Measurements from ENCODE around the gene CEP63.

Gene CEP63

DNA sequence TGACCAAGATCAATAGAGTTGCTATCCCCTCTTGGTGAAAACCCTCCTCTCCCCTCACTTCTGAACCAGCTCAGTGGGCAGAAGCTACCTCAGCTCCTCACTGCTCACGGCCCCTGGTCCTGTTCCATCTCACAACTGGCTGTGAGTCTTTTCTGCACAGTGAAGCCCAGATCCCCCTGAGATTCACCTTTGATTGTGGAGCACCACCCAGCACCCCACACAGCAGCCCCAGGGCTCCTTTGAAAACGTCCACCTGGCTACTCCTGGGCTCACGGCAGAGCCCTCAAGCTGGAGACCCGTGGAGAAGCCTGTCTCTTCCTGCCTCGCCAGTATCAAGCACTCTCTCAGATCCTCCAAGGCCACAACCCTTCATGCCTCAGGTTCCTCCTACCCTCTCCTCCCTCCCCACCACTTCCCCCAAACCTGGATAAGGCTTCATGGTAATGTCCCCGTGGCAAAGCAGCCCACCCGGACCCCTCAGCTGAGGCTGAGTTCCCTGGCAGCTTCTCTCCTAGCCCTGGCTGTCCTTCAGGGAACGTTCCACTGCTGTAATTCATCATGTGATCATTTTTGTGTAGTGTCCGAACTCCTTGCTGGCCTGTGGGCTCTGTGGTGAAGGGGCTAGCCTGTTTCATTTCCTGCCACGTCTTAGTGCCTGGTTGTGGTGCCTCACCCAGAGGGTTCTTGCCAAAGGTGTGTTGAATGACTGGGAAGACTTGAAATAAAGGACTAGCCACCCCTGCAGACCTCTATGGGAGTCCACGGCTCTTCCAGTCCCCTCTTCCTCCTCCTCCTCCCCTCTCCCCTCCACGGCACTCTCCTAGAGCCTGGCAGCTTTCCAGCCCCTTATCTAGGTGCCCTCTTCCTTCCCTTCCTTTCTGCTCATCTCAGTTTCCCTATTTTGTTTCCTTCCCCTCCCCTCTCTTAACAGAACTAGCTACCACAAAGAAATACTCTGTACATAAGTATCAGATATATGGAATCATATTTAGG is 120.5 kb downstream of the CEP63 start:
- H3K27ac ChIP-seq = no peak overlapping the region
- TF ChIP-seq, protein P1, sequence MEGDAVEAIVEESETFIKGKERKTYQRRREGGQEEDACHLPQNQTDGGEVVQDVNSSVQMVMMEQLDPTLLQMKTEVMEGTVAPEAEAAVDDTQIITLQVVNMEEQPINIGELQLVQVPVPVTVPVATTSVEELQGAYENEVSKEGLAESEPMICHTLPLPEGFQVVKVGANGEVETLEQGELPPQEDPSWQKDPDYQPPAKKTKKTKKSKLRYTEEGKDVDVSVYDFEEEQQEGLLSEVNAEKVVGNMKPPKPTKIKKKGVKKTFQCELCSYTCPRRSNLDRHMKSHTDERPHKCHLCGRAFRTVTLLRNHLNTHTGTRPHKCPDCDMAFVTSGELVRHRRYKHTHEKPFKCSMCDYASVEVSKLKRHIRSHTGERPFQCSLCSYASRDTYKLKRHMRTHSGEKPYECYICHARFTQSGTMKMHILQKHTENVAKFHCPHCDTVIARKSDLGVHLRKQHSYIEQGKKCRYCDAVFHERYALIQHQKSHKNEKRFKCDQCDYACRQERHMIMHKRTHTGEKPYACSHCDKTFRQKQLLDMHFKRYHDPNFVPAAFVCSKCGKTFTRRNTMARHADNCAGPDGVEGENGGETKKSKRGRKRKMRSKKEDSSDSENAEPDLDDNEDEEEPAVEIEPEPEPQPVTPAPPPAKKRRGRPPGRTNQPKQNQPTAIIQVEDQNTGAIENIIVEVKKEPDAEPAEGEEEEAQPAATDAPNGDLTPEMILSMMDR (conservative IDR thresholded peaks at IDR 0.05; ENCODE audit: low read depth) = no peak
- DNase-seq (ENCODE audit: low spot score) = no peak
- CTCF ChIA-PET = no interaction called here
- POLR2A ChIA-PET (ENCODE audit: low non-redundant PET) = no interaction called here

DNA sequence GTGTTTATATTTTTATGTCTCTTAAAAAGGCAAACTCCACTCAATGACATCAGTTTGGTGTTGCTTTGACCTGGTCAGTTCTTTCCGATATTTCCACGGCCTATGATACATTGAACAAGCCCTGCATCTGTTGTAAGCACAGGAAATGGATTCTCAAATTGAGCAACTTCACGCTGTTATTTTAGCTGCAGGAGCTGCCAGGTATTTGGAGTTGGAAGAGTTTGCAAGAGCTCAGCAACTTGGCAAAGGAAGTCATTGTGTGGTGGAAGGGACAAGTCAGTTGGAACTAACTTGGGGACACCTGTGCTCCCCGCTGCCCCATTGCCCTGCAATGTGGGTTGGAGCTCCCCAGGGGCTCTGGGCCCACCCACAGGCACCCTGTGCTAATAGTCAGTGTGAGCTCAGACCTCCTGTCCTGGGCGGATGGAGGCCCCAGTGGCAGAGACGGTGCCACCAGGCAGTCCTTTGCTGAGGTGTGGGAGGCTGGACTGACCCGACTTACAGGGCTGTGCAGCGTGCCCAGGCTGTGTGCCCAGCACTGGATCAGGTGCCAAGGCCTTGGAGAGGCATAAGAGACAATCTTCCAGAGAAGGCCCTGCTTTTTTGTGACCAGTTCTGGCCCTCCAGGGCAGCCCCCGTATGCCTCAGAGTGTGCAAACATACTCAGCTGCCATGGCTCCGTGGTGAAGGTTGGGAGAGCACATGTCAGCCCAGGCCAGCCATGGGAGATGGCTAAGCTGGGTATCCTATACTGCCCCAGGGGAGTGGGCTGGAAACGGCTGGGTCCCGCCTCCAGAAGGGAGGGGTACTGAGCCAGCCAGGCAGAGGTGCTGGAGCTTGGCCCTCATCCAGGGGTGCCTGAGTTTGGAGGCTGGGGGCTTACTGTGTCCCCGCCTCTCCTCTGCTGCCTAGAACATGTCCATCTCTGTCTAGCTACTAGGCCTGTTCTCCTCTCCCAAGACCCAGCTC is 121.5 kb downstream of the CEP63 start:
- ChIA-PET CTCF (no interaction called here), POLR2A (ENCODE audit: low non-redundant PET) (no interaction called here)
- no peak for DNase-seq (ENCODE audit: low spot score)
- no peak overlapping the region for H3K27ac ChIP-seq
- TF ChIP-seq, protein P1 (conservative IDR thresholded peaks at IDR 0.05; ENCODE audit: low read depth) = no peak

DNA sequence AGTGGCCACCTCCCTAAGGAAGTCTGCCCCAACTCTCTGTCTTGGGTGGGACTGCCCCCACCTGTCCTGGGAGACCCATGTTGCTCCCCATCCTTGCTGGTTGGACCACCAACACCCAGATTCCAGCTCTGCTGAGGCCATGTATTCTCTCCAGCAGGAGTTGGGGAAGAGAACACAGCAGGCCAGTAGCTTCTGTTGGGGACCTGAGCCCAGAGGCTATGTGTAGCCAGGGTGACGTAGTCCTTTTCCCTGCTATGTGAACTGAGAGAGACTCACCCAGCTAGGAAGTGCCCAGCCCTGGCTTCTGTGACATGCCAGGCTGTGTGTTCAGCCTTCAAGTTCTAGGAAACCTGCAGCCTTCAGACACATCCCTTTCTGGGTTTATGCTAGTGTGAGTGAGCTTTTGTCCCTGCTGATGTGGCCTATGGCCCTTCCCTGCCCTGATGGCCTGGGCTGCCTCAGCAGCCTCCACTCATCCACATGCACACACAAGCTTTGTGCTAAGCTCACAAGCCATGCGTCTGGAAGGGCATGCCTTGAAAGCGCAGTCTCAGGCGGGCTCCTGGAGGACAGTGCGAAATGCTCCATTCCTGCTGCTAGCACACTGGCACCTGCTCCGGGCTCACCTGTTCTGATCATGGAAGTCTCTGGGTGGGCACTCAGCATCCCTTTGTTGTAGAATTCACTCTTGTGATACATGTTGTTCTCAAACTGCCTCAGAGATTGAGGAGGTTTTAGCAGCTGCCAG is 122.3 kb downstream of the CEP63 start:
- H3K27ac ChIP-seq = no peak overlapping the region
- TF ChIP-seq, protein P1 (conservative IDR thresholded peaks at IDR 0.05; ENCODE audit: low read depth) = no peak
- ChIA-PET POLR2A (ENCODE audit: low non-redundant PET) (no interaction called here), CTCF (interaction anchor here (0.6 kb wide), 1 partner anchor 658 kb away, joined by 6 read pairs; no protein-coding TSS in a partner anchor)
- no peak for DNase-seq (ENCODE audit: low spot score)

DNA sequence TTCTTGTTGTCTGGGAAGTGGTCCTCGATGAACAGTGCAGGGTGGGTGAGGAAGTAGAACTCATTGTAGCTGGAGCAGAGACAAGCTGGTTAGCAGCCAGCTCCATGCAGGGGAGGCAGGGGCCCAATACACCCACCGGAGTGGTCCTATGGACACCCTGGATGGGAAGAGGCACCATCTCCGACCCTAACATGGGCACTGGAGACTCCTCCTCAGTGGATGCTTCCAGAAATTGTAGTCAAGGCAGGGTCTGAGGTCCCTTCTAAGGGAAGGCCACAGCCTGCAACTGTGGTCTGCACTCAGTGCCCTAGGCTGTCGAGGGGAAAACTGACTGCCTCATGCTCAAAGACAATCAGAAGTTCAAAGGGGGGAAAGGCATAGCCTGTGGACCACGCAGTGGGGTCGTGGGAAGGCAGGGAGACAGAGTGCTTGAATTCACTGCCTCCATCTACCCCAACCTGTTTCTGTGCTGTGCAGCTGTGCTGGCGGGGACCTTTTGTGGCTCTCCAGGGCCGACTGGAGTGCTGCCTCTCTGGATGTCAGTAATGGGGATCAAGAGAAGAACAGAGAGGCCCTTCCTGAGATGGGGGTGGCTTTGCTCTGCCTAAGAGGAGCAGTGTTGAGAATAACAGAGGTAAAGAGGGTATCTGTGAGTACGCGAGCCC is 123.0 kb downstream of the CEP63 start:
- no peak for DNase-seq (ENCODE audit: low spot score)
- no peak overlapping the region for H3K27ac ChIP-seq
- ChIA-PET CTCF (interaction anchor here (0.6 kb wide), 1 partner anchor 657 kb away, joined by 6 read pairs; no protein-coding TSS in a partner anchor), POLR2A (ENCODE audit: low non-redundant PET) (no interaction called here)
- TF ChIP-seq, protein P1 (conservative IDR thresholded peaks at IDR 0.05; ENCODE audit: low read depth) = no peak

DNA sequence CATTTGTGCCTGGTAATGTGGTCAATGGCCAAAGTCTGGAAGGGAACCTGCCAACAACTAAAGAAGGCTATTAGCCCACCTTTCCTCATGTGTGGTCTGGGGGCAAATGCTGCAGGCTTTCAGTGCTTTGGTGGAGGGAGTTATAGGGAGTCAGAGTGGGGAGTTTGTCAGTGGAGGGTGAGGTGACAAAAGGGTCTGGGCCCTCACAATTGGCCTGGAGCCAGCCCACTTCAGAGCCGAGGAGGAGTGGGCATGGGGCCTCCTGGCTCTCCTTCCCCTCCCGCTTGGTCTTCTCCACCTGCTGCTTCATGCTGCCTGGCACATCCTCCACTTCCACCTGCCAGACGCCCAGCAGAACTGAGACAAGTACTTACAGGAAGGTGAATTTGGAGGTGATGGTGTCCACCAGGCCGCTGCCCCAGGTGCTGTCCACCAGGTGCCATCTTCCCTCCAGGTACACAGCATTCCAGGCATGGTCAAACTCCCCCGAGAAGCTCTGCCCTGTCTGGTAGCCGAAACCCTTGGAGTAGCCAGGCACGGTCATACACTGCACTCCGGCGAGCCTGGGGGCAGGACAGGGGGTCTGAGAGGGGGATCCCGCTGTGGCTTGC is 124.1 kb downstream of the CEP63 start:
- no peak overlapping the region for H3K27ac ChIP-seq
- POLR2A ChIA-PET (ENCODE audit: low non-redundant PET) = no interaction called here
- CTCF ChIA-PET = no interaction called here
- TF ChIP-seq, protein P1 (conservative IDR thresholded peaks at IDR 0.05; ENCODE audit: low read depth) = no peak
- DNase-seq (ENCODE audit: low spot score) = no peak
